GM21717 (cell line): ENCODE results near the gene RCOR1.
"Not testable (repeated sequence)": the region's sequence is repeated elsewhere in the genome, so short reads cannot be mapped to it uniquely, and the experiment has no call there.

ENCODE experiments used
- ATAC-seq: cut with Tn5 transposase; IDR thresholded peaks from one replicate; pipeline ENCODE4 v1.9.1; 2021; ENCODE audit warnings: mild to moderate bottlenecking, moderate library complexity; ENCODE audit not compliant: unreplicated experiment

RCOR1 gene

DNA sequence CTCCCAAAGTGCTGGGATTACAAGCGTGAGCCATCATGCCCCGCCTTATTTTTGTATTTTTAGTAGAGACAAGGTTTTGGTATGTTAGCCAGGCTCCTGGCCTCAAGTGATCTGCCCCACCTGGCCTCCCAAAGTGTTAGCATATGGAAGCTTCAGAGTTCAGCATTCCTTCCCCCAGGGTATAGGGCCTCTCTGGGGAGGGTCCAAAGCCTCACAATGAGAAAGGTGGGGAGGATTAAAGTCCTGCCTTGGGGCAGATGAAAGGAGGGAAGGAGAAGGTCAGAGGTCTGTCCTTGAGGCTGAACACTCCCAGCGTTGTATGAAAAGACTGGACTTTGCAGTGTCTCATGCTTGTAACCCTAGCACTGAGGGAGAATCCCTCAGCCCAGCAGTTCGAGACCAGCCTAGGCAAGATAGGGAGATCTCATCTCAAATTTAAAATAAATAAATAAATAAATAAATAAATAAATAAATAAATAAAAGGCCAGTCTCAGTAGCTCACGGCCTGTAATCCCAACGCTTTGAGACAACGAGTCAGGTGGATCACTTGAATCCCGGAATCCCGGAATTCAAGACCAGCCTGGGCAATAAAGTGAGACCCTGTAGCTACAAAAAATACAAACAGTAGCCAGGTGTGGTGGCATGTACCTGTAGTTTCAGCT is 22.0 kb upstream of the RCOR1 start:
- ATAC-seq = no peak

DNA sequence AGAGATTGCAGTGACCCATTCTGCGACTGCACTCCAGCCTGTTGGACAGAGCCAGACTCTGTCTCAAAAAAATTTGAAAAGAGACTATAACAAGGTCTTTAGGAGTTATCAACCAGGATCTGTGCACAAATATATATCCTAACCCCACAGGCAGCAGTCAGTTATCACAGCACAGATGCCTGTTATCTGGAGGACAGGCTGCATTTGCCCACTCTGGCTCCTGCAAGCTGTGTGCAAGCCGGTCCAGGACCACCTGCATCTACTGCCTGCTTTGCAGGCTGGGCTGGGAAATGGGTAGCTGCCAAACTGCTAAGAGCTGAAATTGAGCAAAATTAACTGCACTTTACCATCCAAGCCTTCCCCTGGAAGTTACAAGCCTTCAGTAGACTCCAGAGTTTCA is 21.4 kb upstream of the RCOR1 start:
- ATAC-seq = no peak

DNA sequence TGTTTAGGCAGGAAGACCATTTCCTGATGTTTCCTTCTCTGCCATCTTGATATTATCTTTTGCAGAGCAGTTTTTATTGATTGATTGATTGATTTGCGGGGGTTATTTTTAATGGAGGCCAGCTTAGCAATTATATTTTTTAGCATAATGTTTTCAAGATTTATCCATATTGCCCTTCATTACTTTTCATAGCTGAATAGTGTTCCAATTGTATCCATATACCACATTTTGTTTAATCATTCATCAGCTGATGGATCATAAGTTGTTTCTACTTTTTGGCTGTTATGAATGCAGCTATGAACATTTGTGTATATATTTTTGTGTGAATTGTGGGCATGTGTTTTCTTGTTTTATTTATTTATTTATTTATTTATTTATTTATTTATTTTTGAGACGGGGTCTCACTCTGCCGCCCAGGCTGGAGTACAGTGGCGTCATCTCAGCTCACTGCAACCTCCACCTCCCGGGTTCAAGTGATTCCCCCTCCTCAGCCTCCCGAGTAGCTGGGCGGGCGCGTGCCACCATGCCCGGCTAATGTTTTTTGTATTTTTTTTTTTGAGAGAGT is 20.9 kb upstream of the RCOR1 start:
- no peak for ATAC-seq

DNA sequence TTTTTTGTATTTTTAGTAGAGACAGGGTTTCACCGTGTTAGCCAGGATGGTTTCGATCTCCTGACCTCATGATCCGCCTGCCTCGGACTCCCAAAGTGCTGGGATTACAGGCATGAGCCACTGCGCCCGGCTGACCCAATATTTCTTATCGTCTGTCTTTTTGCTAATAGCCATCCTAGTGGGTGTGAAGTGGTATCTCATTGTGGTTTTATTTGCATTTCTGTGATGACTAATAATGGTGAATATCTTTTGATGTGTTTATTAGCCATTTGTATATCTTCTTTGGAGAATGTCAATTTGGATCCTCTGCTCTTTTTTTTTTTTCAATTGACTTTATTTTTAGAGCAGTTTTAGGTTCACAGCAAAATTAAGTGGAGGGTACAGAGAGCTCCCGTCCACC is 19.3 kb upstream of the RCOR1 start:
- not testable (repeated sequence) for ATAC-seq

DNA sequence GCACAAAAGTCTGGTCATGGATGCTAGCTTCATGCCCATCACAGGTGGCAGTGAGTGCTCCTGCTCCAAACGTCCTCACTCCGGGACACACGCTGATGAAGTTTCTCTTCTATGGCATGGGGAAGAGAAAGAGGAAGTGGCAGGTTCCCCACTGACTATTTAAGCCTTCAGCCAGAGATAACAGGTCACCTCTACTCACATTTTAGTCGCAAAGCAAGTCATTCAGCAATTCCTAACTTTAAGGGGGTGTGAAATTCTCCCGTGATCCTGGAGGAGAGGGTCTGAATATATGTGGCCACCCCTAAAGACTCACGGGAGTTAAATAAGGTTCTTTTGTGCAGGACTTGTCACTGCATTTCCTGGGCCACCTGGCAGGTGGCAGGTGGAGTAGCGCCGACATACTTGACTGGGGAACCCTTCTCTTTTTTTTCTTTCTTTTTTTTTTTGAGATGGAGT is 18.8 kb upstream of the RCOR1 start:
- no peak for ATAC-seq

DNA sequence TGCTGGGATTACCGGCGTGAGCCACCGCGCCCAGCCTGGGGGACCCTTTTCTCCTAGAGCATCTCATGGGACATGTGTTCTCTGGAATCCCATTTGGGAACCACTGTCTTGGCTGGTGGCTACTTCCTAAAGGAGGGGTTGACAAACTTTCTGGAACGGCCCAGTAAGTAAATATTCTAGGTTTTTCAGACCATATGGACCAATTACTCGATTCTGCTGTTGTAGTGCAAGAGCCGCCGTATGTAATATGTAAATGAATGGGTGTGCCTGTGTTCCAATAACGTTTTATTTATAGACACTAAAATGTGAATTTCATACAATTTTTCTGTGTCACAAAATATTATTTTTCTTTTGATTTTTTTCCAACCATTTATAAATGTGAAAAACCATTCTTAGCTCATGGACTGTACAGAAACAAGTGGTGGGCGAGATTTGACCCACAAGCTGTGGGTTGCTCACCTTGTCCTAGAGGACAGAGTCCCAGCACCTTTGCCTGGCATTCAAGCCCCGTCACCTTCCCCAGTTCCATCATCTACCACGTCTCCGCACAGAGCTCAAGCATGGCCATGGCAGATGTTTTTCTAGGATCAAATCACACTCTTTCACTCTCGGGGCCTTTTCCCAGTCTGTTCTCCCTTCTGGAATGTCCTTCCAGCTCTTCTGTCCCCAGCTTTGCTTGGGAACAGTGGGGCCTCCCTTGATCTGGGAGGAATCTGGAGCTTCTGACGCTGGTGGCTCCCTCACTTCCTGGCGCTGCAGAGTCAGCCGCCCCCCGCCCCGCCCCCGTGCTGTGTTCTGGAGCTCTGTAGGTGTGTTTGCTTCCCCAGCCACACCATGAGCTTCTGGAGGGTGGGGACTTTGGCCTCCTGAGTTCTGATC is 17.9 kb upstream of the RCOR1 start:
- no peak for ATAC-seq

DNA sequence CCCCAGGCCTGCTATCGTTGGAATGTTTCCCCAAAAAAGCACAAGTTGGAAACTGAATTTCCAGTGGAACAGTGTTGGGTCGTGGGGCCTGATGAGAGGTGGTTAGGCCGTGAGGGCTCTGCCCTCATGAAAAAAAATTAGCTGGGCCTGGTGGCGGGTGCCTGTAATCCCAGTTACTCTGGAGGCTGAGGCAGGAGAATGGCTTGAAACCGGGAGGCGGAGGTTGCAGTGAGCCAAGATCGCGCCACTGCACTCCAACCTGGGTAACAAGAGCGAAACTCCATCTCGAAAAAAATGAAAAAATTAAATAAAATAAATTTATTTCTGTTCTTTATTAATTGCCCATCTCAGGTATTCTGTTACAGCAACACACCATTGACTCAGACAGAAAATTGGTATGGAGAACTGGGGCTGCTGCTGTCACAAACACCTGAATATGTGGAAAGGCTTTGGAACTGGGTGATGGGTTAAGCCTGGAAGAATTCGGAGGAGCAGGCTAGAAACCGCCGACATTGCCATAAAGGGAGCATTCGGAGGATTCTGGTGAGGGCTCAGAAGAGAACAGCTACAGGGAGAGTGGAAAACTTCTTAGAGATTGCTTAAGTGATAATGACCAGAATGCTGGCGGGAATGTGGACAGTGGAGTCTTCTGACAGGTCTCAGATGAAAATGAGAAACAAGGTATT is 17.1 kb upstream of the RCOR1 start:
- no peak for ATAC-seq

DNA sequence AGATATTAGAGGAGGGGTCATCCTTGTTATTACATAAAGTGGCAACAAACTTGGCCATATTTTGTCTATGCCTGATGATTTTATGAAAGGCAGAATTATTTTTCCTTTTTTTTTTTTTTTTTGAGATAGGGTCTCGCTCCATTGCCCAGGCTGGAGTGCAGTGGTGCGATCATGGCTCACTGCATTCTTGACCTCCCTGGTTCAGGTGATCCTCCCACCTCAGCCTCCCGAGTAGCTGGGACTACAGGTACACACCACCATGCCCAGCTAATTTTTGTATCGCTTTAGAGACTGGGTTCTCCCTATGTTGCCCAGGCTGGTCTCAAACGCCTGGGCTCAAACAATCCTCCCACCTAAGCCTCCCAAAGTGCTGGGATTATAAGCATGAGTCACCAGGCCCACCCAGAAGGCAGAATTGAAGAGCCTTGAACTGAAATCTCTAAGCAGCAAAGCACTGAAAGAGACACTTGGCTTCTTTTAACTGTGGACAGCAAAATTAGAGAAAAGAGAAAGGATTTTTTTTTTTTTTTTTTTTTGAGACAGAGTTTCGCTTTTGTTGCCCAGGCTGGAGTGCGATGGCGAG is 16.5 kb upstream of the RCOR1 start:
- ATAC-seq = not testable (repeated sequence)

DNA sequence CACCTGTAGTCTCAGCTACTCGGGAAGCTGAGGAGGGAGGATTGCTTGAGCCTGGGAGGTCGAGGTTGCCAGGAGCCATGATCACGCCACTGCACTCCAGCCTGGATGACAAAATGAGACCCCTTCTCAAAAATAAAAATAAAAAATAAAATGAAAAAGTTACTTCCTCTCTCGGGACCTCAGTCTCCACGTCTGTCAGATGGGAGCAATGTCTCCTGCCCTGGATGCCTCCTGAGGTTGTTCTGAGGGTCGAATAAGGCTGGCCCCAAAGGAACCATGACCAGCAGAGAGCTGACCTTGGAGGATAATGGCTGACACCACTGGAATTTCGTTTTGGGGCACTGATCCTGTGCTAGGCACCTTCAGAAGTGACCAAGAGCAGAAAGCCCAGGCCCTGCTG is 13.6 kb upstream of the RCOR1 start:
- no peak for ATAC-seq

DNA sequence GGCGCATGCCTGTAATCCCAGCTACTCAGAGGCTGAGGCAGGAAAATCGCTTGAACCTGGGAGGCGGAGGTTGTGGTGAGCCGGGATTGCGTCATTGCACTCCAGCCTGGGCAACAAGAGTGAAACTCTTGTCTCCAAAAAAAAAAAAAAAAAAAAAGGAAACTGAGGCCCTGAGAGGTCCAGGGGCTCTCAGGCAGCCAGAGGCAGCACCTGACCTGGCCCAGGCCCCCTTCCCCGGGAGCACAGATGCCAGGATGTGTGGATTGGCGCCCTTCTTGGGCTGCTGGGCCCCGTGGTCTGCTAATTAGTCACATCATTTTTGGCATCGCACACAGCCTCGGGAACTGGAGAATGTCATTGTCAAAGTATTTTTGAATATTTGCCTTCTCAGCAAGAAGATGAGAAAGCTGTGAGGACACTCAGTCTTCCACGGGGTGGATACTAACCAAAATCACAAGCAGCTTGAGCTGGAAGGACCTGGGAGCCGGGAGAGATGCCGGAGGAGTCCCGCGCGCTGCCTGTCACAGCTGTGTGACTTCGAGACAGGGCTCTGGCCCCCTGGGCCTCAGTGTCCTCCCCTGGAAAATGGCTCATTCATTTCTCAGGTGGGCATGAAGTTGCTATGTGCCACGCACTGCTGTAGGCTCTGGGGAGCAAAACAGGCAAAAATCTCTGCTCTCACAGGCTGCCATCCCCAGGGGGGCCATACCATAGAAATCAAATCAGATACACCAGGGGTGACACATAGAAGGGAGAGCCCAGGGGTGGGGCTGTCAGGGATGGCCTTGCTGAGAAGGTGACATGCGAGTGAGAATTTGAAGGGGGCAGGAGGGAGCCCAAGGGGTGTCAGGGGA is 12.5 kb upstream of the RCOR1 start:
- ATAC-seq = no peak

DNA sequence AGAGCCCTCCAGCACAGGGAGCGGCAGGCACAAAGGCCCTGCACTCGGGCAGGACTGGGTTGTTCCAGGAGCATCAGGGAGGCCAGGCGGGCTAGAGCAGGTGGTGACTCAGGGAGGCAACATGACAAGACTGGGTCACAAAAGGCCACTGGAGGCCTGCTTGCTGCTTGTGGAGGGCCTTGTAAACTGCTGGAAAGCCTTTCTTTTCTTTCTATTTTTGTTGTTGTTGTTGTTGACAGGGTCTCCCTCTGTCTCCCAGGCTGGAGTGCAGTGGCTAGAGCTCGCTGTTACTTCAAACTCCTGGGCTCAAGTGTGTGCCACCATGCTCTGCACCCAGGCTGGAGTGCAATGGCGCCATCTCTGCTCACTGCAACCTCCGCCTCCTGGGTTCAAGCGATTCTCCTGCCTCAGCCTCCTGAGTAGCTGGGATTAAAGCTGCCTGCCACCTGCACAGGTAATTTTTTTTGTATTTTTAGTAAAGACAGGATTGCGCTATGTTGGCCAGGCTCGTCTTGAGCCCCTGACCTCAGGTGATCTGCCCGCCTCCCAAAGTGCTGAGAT is 11.8 kb upstream of the RCOR1 start:
- ATAC-seq = no peak

DNA sequence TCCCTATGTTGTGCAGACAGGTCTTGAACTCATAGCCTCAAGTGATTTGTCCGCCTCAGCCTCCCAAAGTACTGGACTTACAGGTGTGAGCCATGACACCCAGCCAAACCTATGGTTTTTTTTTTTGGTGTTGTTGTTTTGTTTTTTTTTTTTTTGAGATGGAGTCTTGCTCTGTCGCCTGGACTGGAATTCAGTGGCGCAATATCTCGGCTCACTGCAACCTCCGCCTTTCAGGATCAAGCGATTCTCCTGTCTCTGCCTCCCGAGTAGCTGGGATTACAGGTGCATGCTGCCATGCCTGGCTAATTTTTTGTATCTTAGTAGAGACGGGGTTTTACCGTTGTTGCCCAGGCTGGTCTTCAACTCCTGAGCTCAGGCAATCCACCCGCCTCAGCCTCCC is 11.3 kb upstream of the RCOR1 start:
- ATAC-seq = no peak

DNA sequence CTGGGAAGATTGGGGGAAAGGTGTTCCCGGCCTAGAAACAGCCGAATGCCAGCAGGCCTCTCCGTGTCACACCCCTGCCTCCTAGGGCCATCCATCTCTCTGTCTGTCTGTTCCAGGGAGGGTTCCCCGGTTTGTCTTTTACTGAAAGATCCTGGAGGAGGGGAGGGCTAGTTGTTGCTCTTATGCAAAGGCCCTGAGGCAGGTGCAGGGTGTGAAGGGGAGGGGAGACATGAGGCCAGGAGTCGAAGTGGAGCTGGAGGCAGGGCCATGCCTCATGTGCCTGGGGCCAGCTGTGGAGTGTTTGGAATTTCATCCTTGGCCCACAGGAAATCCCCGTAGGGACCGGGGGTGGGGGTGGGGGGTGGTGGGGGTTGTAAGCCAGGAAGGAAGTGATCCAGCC is 8.7 kb upstream of the RCOR1 start:
- ATAC-seq = no peak

DNA sequence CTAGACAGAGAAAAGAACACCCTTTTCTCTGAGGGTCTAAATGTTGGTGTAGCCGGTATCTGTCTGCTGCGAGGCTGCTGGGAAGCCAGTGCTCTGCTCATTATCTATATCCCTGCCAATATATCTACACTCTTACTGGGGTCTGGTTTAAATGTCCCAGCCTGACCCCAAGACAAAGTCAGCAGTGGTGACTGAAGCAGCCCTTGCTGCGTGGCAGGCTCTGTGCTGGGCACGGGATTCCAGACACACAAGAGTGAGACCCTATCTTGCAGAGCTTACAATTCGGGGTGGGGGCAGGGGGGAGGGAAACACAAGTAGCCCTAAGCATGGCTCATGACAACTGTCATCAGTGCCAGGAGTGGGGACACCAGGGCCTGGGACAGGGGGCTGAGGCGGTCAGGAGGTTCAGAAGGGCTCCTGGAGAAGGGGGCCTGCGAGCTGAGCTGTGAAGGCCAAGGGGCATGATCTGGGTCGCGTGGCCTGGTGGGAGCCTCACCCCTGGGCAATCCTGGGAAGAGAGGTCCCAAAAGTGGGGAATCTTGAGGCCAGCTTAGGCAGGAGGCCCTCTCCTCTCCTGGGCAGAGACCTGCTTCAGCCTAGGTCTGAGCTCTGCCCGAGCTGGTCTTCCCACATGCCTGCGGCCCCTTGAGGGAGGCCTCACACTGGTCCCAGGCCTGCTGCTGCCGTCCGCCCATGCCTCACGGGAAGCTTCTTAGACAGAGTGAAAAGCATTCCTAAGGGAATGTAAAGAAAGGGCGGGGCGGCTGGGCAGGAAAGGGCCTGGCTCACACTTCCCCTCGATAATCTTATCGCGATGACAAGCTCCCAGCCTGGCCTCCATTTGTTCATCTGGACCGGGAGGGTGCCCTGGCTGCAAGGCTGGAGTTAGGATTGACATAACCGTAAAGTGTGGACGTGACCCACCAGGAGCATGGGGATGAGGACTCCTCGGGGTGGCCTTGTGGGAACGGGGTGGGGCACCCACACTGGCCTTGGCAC is 7.3 kb upstream of the RCOR1 start:
- ATAC-seq = no peak

DNA sequence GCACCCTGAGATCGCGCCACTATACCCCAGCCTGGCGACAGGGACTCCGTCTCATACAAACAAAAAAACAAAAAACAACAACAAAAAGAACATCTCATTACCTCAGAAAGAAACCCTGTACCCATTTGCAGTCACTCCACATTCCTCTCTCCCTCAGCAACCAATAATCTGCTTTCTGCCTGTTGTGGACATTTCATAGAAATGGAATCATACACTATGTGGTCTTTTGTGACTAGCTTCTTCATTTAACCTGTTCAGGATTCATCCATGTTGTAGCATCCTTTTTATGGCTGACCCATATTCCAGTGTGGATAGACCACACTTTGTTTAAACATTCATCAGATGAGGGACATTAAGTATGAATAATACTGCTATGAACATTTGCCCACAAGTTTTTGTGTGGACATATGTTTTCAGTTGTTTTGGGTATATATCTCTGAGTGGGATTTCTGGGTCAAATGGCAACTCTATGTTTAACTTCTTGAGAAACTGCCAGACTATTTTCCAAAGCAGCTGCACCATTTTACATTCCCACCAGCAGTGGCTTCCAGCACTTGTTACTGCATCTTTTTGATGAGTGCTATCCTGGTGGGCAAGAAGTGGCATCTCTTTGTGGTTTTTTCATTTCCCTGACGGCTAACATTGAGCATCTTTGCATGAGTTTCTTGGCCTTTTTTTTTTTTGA is 5.9 kb upstream of the RCOR1 start:
- ATAC-seq = no peak

DNA sequence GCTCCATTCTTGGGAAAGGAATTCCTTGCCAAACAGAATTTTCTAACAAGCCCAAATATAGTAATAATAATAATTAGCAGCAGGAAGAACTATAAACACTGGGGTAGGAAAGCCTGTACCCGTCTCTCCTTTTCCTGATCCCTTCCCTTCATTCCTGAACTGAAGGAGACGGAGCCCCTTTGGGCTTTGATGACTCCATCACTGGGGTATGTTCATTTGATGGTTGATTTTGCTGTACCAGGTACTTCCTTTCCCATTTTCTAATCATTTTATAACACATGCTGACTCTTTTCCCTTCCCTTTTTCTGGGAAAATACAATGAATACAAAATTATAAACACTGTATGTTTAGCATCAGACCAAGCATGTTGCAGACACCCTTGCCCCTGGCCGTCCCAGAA is 3.6 kb upstream of the RCOR1 start:
- ATAC-seq = no peak

DNA sequence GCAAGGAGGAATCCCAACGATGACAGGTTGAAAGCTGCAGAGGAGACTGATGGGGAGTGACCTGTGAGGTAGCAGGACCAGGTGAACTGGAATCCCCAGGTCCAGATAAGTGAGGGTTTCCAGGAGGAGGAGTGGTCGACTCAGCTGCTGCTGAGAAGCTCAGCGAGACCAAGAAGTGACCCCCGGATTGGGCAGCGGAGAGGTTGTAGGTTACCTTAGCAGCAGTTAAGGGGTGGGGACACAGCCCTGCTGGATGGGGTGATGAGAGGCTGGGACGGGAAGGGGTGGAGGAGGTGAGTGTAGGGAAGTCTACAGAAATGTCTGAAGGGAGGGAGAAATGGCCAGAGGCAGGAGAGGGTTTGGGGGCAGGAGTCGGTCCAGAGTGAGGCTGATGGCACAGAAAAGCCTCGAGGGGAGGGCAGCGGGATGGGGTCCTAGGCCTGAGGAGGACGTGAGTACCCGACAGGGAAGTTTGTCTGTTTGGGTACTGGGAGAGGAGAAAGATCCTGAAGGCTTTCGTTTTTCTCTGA is 2.6 kb upstream of the RCOR1 start:
- no peak for ATAC-seq

DNA sequence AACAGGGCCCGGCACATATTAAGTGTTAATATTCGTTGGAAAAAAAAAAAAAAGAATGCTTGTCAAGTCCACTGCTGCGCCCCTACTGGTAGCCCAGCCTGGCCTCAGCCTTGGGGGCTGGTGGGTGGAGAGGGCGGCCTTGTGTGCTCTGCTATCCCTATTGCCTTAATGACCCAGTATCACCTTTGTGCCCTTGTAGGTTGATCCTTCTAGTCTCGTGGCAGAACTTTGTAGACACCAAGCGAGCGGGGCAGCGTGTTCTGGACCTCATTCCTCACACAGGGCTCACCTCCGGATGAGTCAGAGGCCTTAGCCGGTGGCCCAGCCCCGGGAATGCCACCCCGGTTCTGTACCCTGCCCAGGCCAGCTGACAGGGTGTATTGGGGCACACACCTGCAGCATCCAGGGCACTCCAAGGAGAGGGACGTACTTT is 1.8 kb upstream of the RCOR1 start:
- ATAC-seq = no peak
